Measurements from ENCODE around the gene ZNF292. TPM values are rescaled to one million over a fixed set of nuclear protein-coding genes. Genes with fewer than 3 reads are reported as not detected.

Gene ZNF292
- total and polyA plus RNA-seq, 8 donors = 4.2 to 28.5 (median 16.3) TPM

DNA sequence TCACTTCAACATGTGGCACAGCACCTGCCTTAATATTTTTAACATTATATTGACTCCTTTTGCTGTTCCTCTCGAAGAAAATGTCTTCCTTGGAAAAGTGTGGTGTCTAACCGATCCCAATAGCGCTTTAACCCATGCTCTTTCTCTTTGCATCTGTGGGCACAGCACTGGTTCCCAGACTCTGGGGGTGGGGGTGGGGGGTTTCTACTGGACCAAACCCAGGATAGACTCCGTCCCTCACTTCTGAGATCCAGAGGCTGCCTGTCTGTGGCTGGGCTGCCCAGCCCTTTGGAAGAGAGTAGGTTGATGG, 3.9 kb upstream of the ZNF292 start:
- peak overlapping the region; percentile 29 to 57 (median 54) for H3K4me3 ChIP-seq
- DNase-seq (no peak), ATAC-seq (no peak), FAIRE-seq (no peak)
- peaks cover 0 to 16% (median 0%) of the 10 kb centered on the region in 3 donors for H3K4me1 ChIP-seq
- 36 to 44% methylated on average over 4 of the region's 4 CpGs for WGBS, 2 donors
- H3K9me3 ChIP-seq = no peaks in the 10 kb centered on the region
- TF ChIP-seq, protein P1, sequence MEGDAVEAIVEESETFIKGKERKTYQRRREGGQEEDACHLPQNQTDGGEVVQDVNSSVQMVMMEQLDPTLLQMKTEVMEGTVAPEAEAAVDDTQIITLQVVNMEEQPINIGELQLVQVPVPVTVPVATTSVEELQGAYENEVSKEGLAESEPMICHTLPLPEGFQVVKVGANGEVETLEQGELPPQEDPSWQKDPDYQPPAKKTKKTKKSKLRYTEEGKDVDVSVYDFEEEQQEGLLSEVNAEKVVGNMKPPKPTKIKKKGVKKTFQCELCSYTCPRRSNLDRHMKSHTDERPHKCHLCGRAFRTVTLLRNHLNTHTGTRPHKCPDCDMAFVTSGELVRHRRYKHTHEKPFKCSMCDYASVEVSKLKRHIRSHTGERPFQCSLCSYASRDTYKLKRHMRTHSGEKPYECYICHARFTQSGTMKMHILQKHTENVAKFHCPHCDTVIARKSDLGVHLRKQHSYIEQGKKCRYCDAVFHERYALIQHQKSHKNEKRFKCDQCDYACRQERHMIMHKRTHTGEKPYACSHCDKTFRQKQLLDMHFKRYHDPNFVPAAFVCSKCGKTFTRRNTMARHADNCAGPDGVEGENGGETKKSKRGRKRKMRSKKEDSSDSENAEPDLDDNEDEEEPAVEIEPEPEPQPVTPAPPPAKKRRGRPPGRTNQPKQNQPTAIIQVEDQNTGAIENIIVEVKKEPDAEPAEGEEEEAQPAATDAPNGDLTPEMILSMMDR (IDR thresholded peaks at IDR 0.05) = no peak
- no peaks in the 10 kb centered on the region for H3K27me3 ChIP-seq
- intact Hi-C loops (cut with DNase I) = no loop called here
- H3K27ac ChIP-seq = peak overlapping the region; percentile 75 to 84 (median 80)
- H3K36me3 ChIP-seq = no peaks in the 10 kb centered on the region

DNA sequence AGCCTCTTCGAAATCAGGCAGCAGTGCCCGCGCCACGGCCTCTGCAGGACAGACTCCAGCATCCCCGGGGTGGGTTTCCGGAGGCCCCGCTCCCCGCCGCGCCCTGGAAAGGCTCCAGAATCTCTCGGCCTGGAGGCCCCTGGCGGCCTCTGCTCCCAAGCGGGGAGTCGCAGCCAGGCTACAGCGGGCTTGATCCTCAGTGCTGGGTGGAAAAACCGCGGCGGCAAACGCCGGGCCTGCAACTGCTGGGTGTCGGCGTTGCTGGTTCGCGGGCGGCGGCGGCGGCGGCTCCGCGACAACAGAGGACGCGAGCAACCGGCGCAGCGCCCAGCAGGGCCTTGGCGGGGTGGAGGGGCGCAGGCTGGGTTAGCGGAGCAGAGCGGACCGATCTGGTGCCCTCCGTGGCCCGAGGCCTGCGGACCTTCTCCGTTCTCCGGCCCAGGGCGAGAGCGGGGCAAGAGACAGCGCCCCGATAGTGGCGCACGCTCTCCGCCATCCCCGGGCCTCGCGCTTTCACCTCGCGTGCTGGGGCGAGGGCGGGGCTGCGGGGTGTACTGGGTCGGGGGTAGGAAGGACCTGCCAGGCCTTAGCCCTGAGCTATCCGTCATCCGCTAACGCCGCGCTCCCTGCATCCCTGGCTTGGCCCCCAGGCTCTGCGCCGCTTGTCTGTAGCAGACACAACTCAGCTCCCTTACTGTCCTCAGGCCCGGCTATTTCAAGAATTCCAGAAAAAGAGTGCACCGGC, 3.4 kb upstream of the ZNF292 start:
- WGBS, 2 donors = 1 to 2% methylated on average over 71 of the region's 71 CpGs
- H3K36me3 ChIP-seq = no peaks in the 10 kb centered on the region
- intact Hi-C loops (cut with DNase I) = no loop called here
- DNase-seq (peak; percentile 47 to 84 (median 60)), ATAC-seq (peak; percentile 28 to 49 (median 44)), FAIRE-seq (no peak)
- H3K4me1 ChIP-seq = peaks cover 0 to 20% (median under 1%) of the 10 kb centered on the region in 3 donors
- TF ChIP-seq, protein P1 (IDR thresholded peaks at IDR 0.05) = no peak
- H3K27ac ChIP-seq = peak overlapping the region; percentile 75 to 84 (median 80)
- no peaks in the 10 kb centered on the region for H3K27me3 ChIP-seq
- no peaks in the 10 kb centered on the region for H3K9me3 ChIP-seq
- H3K4me3 ChIP-seq = peak overlapping the region; percentile 29 to 57 (median 54)

DNA sequence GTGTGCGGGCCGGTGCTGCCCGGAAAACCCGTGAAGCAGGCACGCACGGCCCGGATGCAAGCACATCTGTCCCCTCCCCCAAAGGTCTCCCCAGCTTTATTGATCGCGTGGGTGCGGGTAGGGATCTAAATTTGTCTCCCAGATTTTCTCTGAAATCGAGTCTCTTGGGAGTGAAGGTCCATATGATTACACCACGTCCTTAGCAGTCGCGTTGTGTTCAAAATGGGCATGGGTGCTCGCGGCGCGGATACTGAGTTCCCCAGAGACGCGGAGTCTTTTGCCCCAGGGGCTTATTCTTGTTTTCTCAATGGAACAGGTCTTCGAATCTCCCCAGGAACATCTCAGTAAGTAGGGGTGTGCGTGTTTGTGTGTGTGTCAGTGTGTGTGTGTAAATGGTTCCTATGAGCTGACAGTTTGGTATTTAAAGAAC, 2.8 kb upstream of the ZNF292 start:
- DNase-seq (no peak), ATAC-seq (no peak), FAIRE-seq (no peak)
- intact Hi-C loops (cut with DNase I) = no loop called here
- Histone ChIP-seq H3K4me3 (peak overlapping the region; percentile 29 to 57 (median 54)), H3K4me1 (peaks cover 0 to 25% (median 4%) of the 10 kb centered on the region in 3 donors), H3K27me3 (no peaks in the 10 kb centered on the region), H3K36me3 (no peaks in the 10 kb centered on the region), H3K27ac (peak overlapping the region; percentile 75 to 84 (median 80)), H3K9me3 (no peaks in the 10 kb centered on the region)
- 40 to 44% methylated on average over 22 of the region's 22 CpGs for WGBS, 2 donors
- TF ChIP-seq, protein P1 (IDR thresholded peaks at IDR 0.05) = no peak

DNA sequence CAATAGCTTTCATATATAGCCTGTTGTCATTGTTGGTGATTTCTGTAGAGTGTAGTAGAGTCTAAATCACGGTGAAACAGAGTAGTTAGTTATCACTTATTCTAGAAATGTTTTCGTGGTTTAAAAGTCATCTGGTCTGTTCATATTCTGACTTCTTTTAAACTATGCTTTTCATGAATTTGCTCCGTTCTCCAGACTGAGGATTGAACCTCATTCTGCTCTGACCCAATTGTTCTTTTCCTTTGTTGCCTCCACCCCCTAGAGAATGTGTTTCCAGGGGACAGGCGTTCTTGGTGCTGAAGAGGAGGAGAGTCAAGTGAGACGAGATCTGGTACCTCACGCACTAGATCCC, 748 bp upstream of the ZNF292 start:
- TF ChIP-seq, protein P1 (IDR thresholded peaks at IDR 0.05) = no peak
- WGBS, 2 donors = 0% methylated on average over 6 of the region's 6 CpGs
- Histone ChIP-seq H3K36me3 (no peaks in the 10 kb centered on the region), H3K4me1 (peaks cover 1 to 36% (median 4%) of the 10 kb centered on the region in 3 donors), H3K27me3 (no peaks in the 10 kb centered on the region), H3K9me3 (no peaks in the 10 kb centered on the region), H3K27ac (peak overlapping the region; percentile 74 to 98 (median 90)), H3K4me3 (peak overlapping the region; percentile 89 to 99 (median 94))
- ATAC-seq (no peak), DNase-seq (no peak), FAIRE-seq (no peak)
- intact Hi-C loops (cut with DNase I) = no loop called here
